GM21390 (cell line): ENCODE data around the gene SPATA18.
"Not testable (repeated sequence)": the region's sequence is repeated elsewhere in the genome, so short reads cannot be mapped to it uniquely, and the experiment has no call there.

Experiments
- ATAC-seq: cut with Tn5 transposase; IDR thresholded peaks from one replicate; pipeline ENCODE4 v1.9.1; 2021; ENCODE audit not compliant: unreplicated experiment

Gene SPATA18

GRCh38 chr4:52051615-52052474 lies 741 bp downstream of the SPATA18 start:
- peak; percentile 63 for ATAC-seq

GRCh38 chr4:52052475-52052780 lies 1.3 kb downstream of the SPATA18 start:
- ATAC-seq, result peak; percentile 57

GRCh38 chr4:52054254-52054653 lies 3.1 kb downstream of the SPATA18 start:
- ATAC-seq, result no peak

GRCh38 chr4:52057196-52057595 lies 6.1 kb downstream of the SPATA18 start:
- no peak for ATAC-seq

GRCh38 chr4:52058275-52058674 lies 7.2 kb downstream of the SPATA18 start:
- ATAC-seq, result no peak

- no peak for ATAC-seq
Observed at GRCh38 chr4:52059372-52059771, 8.3 kb downstream of the SPATA18 start.

- no peak for ATAC-seq
Observed at GRCh38 chr4:52069571-52069970, 18.5 kb downstream of the SPATA18 start.

- no peak for ATAC-seq
Observed at GRCh38 chr4:52071791-52072546, 20.9 kb downstream of the SPATA18 start.

GRCh38 chr4:52076731-52077130 lies 25.6 kb downstream of the SPATA18 start:
- no peak for ATAC-seq

- no peak for ATAC-seq
Observed at GRCh38 chr4:52079659-52080058, 28.6 kb downstream of the SPATA18 start.

- no peak for ATAC-seq
Observed at GRCh38 chr4:52081216-52081615, 30.1 kb downstream of the SPATA18 start.

GRCh38 chr4:52086425-52086824 lies 35.3 kb downstream of the SPATA18 start:
- not testable (repeated sequence) for ATAC-seq

GRCh38 chr4:52091801-52092200 lies 40.7 kb downstream of the SPATA18 start:
- ATAC-seq, result no peak

- no peak for ATAC-seq
Observed at GRCh38 chr4:52093466-52093865, 42.4 kb downstream of the SPATA18 start.

- no peak for ATAC-seq
Observed at GRCh38 chr4:52094376-52095145, 43.5 kb downstream of the SPATA18 start.

- no peak for ATAC-seq
Observed at GRCh38 chr4:52095374-52095773, 44.3 kb downstream of the SPATA18 start.

GRCh38 chr4:52096048-52096447 lies 44.9 kb downstream of the SPATA18 start:
- no peak for ATAC-seq

- no peak for ATAC-seq
Observed at GRCh38 chr4:52098618-52099017, 47.5 kb downstream of the SPATA18 start.

GRCh38 chr4:52099860-52100461 lies 48.9 kb downstream of the SPATA18 start:
- ATAC-seq, result peak; percentile 63

- no peak for ATAC-seq
Observed at GRCh38 chr4:52102587-52102986, 51.5 kb downstream of the SPATA18 start.

- no peak for ATAC-seq
Observed at GRCh38 chr4:52103319-52103718, 52.2 kb downstream of the SPATA18 start.
